Measurements from ENCODE around the gene BACH2.
"Not testable (repeated sequence)": the region's sequence is repeated elsewhere in the genome, so short reads cannot be mapped to it uniquely, and the experiment has no call there.

Gene BACH2

GRCh38 chr6:90121982-90122381, 174.7 kb downstream of the BACH2 start:
- DNase-seq (ENCODE audit: low spot score) = no peak

- DNase-seq (ENCODE audit: low spot score) = no peak
These were observed 176.3 kb downstream of the BACH2 start for GRCh38 chr6:90120327-90120726.

GRCh38 chr6:90119618-90120017, 177.0 kb downstream of the BACH2 start:
- DNase-seq (ENCODE audit: low spot score) = no peak

DNA sequence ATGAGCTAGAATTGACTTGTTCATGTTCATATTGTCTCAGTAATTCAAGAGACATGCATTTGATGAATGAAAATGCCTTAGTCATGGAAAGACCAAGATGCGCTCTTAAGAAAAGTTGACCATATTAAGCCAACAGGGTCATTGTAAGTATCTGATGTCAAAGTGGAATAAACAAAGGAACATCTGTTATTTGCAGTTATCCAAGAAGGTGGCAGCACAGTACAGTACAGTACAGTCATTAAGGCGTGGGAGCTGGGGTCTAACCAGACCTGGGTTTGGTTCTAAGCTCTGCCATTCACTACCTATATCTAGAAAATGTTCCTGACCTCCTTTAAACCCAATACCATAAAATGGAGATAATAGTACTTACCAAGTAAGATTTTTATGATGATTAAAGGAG, 178.1 kb downstream of the BACH2 start:
- no peak for DNase-seq (ENCODE audit: low spot score)

- DNase-seq (ENCODE audit: low spot score) = no peak
These were observed 178.6 kb downstream of the BACH2 start for GRCh38 chr6:90118069-90118468.

- not testable (repeated sequence) for DNase-seq (ENCODE audit: low spot score)
These were observed 180.5 kb downstream of the BACH2 start for GRCh38 chr6:90116126-90116525.

DNA sequence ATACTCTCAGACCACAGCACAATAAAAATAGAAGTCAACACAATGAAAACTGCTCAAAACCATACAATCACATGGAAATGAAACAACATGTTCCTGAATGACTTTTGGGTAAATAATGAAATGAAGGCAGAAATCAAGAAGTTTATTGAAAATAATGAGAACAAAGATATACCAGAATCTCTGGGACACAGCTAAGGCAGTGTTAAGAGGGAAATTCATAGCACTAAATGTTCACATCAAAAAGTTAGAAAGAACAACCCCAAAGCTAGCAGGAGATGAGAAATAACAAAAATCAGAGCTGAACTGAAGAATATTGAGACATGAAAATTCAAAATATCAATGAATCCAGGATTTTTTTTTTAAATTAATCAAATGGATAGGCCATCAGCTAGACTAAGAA, 183.3 kb downstream of the BACH2 start:
- DNase-seq (ENCODE audit: low spot score) = no peak

DNA sequence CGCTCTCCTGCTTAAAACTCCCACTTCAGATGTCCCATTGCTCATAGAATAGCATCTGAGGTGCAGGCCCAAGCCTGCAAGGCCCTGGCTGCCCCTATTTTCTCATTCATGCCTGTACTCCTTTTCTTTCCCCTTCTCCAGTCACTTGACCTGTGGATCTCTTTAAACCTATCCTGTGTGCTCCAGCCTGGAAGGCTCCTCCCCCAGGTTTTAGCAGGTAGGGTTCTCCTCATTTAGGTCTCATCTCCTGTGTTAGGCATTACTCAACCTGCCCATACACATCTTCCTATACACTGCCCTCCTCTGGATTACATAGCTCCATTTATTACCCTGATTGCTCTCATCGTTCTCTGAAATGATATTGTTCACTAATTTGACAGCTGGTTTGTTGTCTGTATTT, 185.3 kb downstream of the BACH2 start:
- no peak for DNase-seq (ENCODE audit: low spot score)

DNA sequence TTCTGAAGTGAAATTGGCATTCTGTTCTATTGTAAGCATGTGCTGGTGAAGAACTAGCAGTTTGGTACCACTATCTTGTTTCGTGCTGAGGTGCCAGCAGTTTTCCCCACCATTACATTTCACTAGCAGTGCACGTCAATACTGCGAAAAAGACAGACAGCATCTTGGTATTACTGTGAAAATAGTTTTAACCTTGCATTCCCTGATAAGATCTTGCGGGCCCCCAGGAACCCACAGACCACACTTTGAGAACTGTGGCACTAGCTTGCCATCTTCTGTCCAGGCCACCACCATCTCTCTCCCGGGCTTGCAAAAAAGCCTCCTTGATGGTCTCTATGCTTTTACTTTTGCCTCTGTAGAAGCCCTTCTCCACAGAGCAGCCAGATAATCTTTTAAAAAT, 185.7 kb downstream of the BACH2 start:
- DNase-seq (ENCODE audit: low spot score) = no peak

DNA sequence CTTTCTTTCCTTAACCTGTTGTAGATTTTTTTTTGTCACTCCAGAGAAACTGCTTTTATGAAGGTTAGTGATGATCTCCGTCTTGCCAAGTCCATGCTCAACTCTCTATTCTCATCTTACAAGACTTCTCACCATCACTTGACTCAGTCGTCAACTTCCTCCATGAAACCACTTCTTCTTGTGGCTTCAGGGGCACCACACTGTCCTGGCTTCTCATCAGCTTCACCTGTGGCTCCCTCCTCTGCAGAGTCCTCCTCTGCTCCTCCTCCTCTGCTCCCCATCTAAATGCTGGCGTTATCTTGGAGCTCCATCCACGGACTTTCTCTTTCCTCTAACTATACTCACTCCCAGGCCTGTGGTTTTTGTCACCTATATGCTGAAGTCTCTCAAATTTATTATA, 187.5 kb downstream of the BACH2 start:
- no peak for DNase-seq (ENCODE audit: low spot score)

DNA sequence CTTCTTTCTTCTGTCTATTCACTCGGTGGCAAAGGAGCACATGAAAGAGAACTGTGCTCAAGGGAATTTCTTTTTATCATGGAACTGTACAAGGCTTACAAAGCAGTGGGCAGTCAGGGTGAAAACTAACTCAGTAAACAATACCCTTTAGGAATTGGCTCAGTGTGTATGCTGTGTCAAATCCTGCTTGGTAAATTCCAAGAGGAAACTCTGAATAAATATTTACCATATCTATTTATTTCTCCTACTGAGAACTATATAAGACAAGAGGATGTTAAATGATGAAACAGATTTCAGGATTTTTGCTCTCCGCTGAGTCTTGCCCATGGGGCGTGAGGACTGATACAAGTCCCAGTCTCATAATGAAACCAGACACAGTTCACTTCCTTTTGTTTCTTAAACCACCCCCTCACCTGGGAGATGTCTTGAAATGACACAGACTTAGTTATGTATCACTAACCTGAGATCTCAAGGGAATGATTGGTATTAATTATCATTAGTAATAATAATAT, 188.8 kb downstream of the BACH2 start:
- no peak for DNase-seq (ENCODE audit: low spot score)

DNA sequence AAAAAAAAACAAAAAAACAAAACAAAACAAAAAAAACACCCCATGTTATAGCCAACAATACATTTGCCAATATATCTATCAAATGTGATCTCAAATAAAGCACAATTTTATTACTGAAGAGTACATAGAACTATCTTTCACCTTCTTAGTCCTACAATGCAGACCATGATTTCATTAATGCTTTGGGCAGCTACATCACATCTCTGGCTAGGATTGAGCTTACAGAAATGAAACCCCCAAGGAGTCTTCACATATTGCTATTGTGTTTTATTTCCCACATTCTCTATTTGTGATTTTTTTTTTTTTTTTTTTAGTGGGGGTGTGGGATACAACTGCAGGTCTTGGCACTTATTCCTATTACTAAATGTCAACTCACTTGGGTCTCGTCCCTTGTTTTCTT, 189.3 kb downstream of the BACH2 start:
- DNase-seq (ENCODE audit: low spot score) = no peak

- DNase-seq (ENCODE audit: low spot score) = no peak
These were observed 190.2 kb downstream of the BACH2 start for GRCh38 chr6:90106449-90106848.

DNA sequence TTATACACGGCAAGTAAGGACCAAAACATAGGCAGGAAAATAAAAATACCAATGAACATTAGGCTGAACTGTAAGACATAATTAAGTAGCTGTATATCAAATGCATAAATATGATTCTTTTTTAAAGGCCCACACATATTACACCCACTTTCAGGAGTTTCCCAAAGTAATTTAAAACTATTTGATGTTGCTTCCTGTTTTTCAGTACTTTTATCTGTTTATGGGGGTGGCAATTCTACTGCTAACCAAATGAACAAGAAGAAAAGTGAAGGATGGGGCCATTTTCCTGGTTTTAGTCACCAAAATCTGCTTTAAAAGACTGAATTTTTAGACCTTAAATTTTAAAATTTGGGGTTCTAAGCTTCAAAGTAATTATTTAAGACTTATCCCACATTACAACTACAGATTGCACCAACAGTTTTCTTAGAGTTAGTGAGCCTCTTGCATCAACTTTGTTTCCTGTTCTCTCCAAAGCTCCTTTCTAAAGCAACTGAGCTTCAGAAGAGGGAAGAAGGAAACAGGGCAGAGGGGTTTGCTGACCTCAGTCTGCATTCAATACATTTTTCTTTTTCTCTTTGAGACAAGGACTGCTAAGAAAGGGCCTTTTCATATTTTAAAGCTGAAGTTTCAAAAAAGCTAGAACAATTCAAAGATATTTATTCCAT, 191.0 kb downstream of the BACH2 start:
- DNase-seq (ENCODE audit: low spot score) = no peak

- DNase-seq (ENCODE audit: low spot score) = no peak
These were observed 193.4 kb downstream of the BACH2 start for GRCh38 chr6:90103056-90103800.

DNA sequence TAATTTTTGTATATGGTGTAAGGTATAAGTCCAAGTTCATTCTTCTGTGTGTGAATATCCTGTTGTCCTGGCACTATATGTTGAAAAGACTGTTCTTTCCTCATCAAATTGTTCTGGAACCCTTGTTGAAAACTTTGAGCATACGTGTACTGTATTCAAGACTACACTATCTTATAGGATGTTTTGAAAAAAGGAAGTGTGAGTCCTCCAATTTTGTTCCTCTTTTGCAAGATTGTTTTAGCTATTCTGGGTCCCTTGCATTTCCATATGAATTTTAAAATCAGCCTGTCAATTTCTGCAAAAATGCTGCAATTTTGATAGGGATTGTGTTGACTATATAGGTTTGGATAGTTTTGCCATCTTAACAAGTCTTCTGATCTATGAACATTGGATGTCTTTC, 195.2 kb downstream of the BACH2 start:
- DNase-seq (ENCODE audit: low spot score) = no peak

DNA sequence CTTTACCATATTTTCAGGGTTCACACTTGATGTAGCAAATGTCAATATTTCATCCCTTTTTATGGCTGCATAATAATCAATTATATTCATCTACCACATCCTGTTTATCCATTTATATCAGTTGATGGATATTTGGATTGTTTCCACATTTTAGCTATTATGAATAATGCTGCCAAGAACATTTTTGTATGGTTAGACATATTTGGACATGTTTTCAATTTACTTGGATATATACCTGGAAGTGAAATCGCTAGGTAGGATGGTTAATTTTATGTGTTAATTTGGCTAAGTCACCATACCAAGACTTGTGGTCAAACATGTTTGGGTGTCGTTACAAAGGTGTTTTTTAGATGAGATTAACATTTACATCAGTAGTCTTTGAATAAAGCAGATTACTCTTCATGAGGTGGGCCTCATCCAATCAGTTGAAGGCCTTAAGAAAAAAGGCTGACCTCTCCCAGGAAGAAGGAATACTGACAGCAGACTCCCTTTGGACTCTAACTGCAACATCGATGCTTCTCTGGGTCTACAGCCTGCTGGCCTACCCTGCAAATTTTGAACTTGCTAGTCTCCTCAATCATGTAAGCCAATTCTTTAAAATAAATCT, 196.5 kb downstream of the BACH2 start:
- DNase-seq (ENCODE audit: low spot score) = no peak

DNA sequence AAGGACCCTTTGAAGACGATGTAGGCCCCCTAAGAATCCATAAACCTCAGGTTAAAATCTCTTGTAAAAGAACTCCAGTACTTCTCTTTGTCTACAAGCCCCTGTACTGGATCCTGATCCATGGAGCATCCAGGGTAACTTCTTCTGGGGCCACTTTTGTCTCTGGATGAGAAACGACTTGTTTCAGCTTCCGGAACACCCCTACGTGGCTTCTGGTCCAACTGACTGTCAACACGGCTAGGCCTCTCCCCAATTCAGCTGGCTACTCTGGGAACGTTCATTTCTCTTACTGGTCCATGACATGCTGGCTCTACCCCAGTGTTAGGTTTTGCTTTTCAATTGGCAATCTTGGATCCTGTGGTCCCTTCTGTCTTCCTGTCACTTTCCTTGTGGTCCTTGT, 198.0 kb downstream of the BACH2 start:
- DNase-seq (ENCODE audit: low spot score) = no peak

DNA sequence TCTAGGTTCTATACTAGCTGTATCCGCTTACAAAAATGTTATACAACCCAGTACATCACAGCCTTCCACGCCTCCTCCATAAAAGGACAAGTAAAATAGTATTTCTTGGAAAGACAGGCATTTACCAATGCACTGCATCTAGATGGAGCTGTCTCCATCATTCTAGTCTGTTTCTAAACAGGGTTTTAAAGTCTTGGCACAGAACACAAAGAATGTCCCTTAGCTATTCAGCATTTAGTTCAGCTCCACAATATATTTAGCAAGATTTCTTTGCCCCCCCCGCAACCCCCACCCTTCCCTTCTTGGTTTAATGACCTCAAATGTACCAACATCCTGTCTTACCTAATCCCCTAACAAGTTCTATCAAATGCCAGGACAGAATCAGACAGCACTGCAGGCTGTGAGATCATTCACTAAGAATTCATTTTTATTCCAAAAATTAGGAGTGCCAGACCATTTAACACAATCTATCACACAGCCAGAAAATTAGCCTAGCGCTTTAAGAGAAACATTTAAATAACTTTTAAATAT, 198.6 kb downstream of the BACH2 start:
- no peak for DNase-seq (ENCODE audit: low spot score)

- DNase-seq (ENCODE audit: low spot score) = no peak
These were observed 199.3 kb downstream of the BACH2 start for GRCh38 chr6:90097356-90097755.

- no peak for DNase-seq (ENCODE audit: low spot score)
These were observed 199.8 kb downstream of the BACH2 start for GRCh38 chr6:90096818-90097217.

DNA sequence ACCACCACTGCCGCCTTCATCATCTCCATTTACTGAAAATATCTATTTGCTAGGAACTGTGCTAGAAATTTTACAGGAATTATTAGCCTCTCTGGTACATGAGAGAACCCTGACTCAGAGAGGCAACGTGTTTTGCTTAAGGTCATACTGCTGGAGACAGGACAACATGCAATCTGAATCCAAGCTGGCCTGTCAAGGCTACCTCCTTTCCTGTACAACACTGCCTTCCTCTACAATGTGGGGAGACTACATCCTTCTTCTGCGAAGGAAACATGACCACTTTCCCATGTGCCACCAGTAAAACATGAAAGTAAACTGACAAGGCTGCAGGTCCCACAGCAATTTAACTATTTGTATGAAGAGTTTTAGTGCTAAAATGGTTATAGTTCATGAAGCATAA, 200.9 kb downstream of the BACH2 start:
- no peak for DNase-seq (ENCODE audit: low spot score)

DNA sequence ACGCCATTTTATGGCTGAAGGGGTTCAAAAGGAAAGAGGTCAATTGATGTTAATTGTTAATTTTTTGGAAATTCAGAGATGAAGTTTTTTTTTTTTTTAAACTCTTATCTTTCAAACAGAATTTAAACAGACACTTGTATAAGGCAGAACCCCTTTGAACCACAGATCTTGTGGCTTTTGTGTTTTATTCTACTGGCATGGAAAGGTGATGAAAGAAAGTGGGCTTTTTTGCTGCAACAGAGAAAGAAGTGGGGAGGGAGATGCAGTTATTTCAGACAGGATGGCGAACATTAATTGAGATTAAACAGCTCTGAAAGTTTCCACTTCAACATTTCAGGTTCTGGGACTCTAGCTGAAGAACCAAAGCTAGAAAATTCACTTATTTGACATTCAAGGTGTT, 201.5 kb downstream of the BACH2 start:
- no peak for DNase-seq (ENCODE audit: low spot score)
